ENCODE measurements around the gene ASMTL.

The ASMTL gene

GRCh38 chrX:1392376-1393068 lies 60.2 kb downstream of the ASMTL start:
- DNase-seq (ENCODE audit: low read depth, low spot score), result no peak
- peak overlapping the region; percentile 79 for H3K4me3 ChIP-seq (ENCODE audit: low read depth, low read length)
- ChIA-PET CTCF (no interaction called here), POLR2A (no interaction called here)
- no peak for TF ChIP-seq CTCF (IDR thresholded peaks at IDR 0.05; ENCODE audit: insufficient read depth, low read length, missing control alignments)

GRCh38 chrX:1391707-1392375 lies 60.9 kb downstream of the ASMTL start, which contains the start of gene SLC25A6:
TSS of gene SLC25A6 (minus strand) at chrX:1392113. CDS start at chrX:1392009, 104 bp downstream.
- DNase-seq (ENCODE audit: low read depth, low spot score), result peak; percentile 63
- H3K4me3 ChIP-seq (ENCODE audit: low read depth, low read length), result peak within 1 kb of the TSS; percentile 100
- ChIA-PET CTCF (no interaction called here), POLR2A (no interaction called here)
- TF ChIP-seq CTCF (IDR thresholded peaks at IDR 0.05; ENCODE audit: insufficient read depth, low read length, missing control alignments), result no peak

- ChIA-PET CTCF (no interaction called here), POLR2A (no interaction called here)
Measured at GRCh38 chrX:1391370-1391706, 61.4 kb downstream of the ASMTL start.

GRCh38 chrX:1390621-1391369 lies 61.9 kb downstream of the ASMTL start:
- ChIA-PET CTCF (no interaction called here), POLR2A (no interaction called here)
- H3K4me3 ChIP-seq (ENCODE audit: low read depth, low read length), result peak overlapping the region; percentile 100
- TF ChIP-seq CTCF (IDR thresholded peaks at IDR 0.05; ENCODE audit: insufficient read depth, low read length, missing control alignments), result no peak
- no peak for DNase-seq (ENCODE audit: low read depth, low spot score)

More at GRCh38 chrX:1391370-1391706, 61.4 kb downstream of the ASMTL start:
- no peak for TF ChIP-seq CTCF (IDR thresholded peaks at IDR 0.05; ENCODE audit: insufficient read depth, low read length, missing control alignments)
- DNase-seq (ENCODE audit: low read depth, low spot score), result no peak
- peak overlapping the region; percentile 100 for H3K4me3 ChIP-seq (ENCODE audit: low read depth, low read length)

- no peak overlapping the region for H3K4me3 ChIP-seq (ENCODE audit: low read depth, low read length)
- ChIA-PET CTCF (no interaction called here), POLR2A (no interaction called here)
- DNase-seq (ENCODE audit: low read depth, low spot score), result no peak
- no peak for TF ChIP-seq CTCF (IDR thresholded peaks at IDR 0.05; ENCODE audit: insufficient read depth, low read length, missing control alignments)
Measured at GRCh38 chrX:1389993-1390285, 62.8 kb downstream of the ASMTL start.

Data from AG04449 (cell line).